ENCODE data around the gene RFESD.

- TF ChIP-seq CTCF (IDR thresholded peaks at IDR 0.05) (no peak), POLR2A (IDR thresholded peaks at IDR 0.05) (no peak)
Observed at GRCh38 chr5:95670568-95670967, 24.0 kb downstream of the RFESD start.

Data from breast epithelium (tissue), 3 donors.